ENCODE measurements around the gene PHYHD1. TPM values are rescaled to one million over a fixed set of nuclear protein-coding genes. Genes with fewer than 3 reads are reported as not detected.

Gene PHYHD1
- total and polyA plus RNA-seq, 10 of the 15 experiments (the other 5 are each of a cell fraction or from before 2014, with no cell fraction given), result 0.09 to 0.17 TPM; not detected in 8

- in situ Hi-C loops (cut with MboI), result no loop called here
- 26% methylated on average over 23 of the region's 23 CpGs for WGBS (ENCODE audit: insufficient coverage, insufficient replicate concordance, low lambda C conversion rate, missing lambda C conversion rate)
- RAD21 ChIA-PET (ENCODE audit: unreplicated experiment), result no interaction called here
- Histone ChIP-seq H2AFZ (ENCODE audit: control insufficient read depth, low read depth, low read length) (peak overlapping the region; percentile 31), H3K4me1 (ENCODE audit: control insufficient read depth, insufficient read depth, low read length) (peaks cover 31% of the 10 kb centered on the region), H3K36me3 (ENCODE audit: control insufficient read depth in 2 of 2, insufficient read depth in 2 of 2, low read length in 1 of 2) (peaks cover 0 to 10% of the 10 kb centered on the region in 2 experiments; a peak in 3 of 4 replicates), H3K79me2 (ENCODE audit: control insufficient read depth, insufficient read depth, low read length) (no peaks in the 10 kb centered on the region), H3K4me3 (no peak overlapping the region), H3K9me3 (replicated peaks; ENCODE audit: control insufficient read depth, insufficient read depth, low read length) (no peaks in the 10 kb centered on the region), H3K9ac (ENCODE audit: control insufficient read depth, insufficient read depth, low read length) (peak overlapping the region; percentile 20; the same call in 1 of the 2 replicates), H3K27ac (ENCODE audit: control insufficient read depth, insufficient read depth) (peak overlapping the region; percentile 71), H3K27me3 (replicated peaks in 1 of 2; ENCODE audit: control insufficient read depth in 2 of 2, insufficient read depth in 2 of 2, low read length in 1 of 2) (no peaks in the 10 kb centered on the region), H4K20me1 (ENCODE audit: control insufficient read depth, insufficient read depth) (no peaks in the 10 kb centered on the region), H3K4me2 (ENCODE audit: control insufficient read depth, insufficient read depth) (peak overlapping the region; percentile 69)
- DNase-seq (ENCODE audit: low read depth, low spot score) (no peak), ATAC-seq (peak; percentile 96), FAIRE-seq (peak; percentile 99)
- POLR2A ChIA-PET, result interaction anchor here (0.6 kb wide), 1 partner anchor 231 kb away, joined by 7 read pairs; no protein-coding TSS in a partner anchor
- intact Hi-C loops (cut with micrococcal nuclease; ENCODE audit: unreplicated experiment), result no loop called here
- SMC1A ChIA-PET (ENCODE audit: uncharacterized antibody, unreplicated experiment), result interaction anchor here (0.5 kb wide), 1 partner anchor 225 kb away, joined by 3 read pairs; no protein-coding TSS in a partner anchor
- BruUV-seq (replicated peaks), result no TSS peak
- CTCF ChIA-PET, result interaction anchor here (0.6 to 1.1 kb wide), 4 partner anchors 21 to 483 kb away, joined by 3 to 4 read pairs (median 3); partner anchors contain the start of gene KYAT1
- no peak for TF ChIP-seq ZBTB11 (CRISPR knock-in tag; IDR thresholded peaks at IDR 0.05)
- TF ChIP-seq TCF12 (IDR thresholded peaks at IDR 0.05; ENCODE audit: low read depth, low read length), result peak; percentile 90
- no peak for TF ChIP-seq ATF2 (IDR thresholded peaks at IDR 0.05; ENCODE audit: low read length)
- TF ChIP-seq SP1 (IDR thresholded peaks at IDR 0.05; ENCODE audit: low read depth, low read length), result peak; percentile 18
- no peak for TF ChIP-seq USF1 (IDR thresholded peaks at IDR 0.05; ENCODE audit: borderline replicate concordance, extremely low read length, insufficient read depth, low read depth, low read length)
- no peak for TF ChIP-seq CHD1 (IDR thresholded peaks at IDR 0.05; ENCODE audit: low read depth, low read length)
- no peak for TF ChIP-seq HDAC2 (IDR thresholded peaks at IDR 0.05)
- no peak for TF ChIP-seq PRDM15 (CRISPR knock-in tag; IDR thresholded peaks at IDR 0.05)
- peak in 1 of 2 experiments; percentile 30; a peak in 2 of 4 replicates for TF ChIP-seq BHLHE40 (IDR thresholded peaks at IDR 0.05; ENCODE audit: borderline replicate concordance in 1 of 2, low read depth in 2 of 2, low read length in 1 of 2)
- TF ChIP-seq ZNF622 (IDR thresholded peaks at IDR 0.05), result no peak
- TF ChIP-seq IRF3 (IDR thresholded peaks at IDR 0.05), result no peak
- TF ChIP-seq ATF7 (IDR thresholded peaks at IDR 0.05; ENCODE audit: low read depth), result peak; percentile 31; the same call in 1 of the 2 replicates
Measured at GRCh38 chr9:128902351-128903078, 18.3 kb upstream of the PHYHD1 start.
